Type B pancreatic cell (in vitro differentiated cells): Measurements from ENCODE around the gene PACRG. TPM values are rescaled to one million over a fixed set of nuclear protein-coding genes. Genes with fewer than 3 reads are reported as not detected.

Experiments
- DNase-seq: peaks from one replicate; pipeline ENCODE4 v3.0.0; 2021; ENCODE audit warnings: mixed read lengths; ENCODE audit not compliant: unreplicated experiment; ENCODE audit errors: extremely low spot score
- H3K27ac Mint-ChIP-seq: 2 replicates; pipeline ENCODE4 v1.8.0; 2021; ENCODE audit warnings: mild to moderate bottlenecking, mixed read lengths
- H3K27me3 Mint-ChIP-seq: 2 replicates; pipeline ENCODE4 v1.8.0; 2021; ENCODE audit warnings: mixed read lengths
- H3K36me3 Mint-ChIP-seq: 2 replicates; pipeline ENCODE4 v1.8.0; 2021; ENCODE audit warnings: mixed read lengths
- H3K4me1 Mint-ChIP-seq: one replicate; pipeline ENCODE4 v1.8.0; 2021; ENCODE audit warnings: mixed read lengths; ENCODE audit not compliant: unreplicated experiment
- H3K4me3 Mint-ChIP-seq: 2 replicates; pipeline ENCODE4 v1.8.0; 2021; ENCODE audit warnings: mild to moderate bottlenecking, mixed read lengths
- H3K9me3 Mint-ChIP-seq: 2 replicates; pipeline ENCODE4 v1.8.0; 2021; ENCODE audit warnings: mixed read lengths
- CTCF ChIP-seq: fragments of 200-600 bp; sonication (generic); conservative IDR thresholded peaks from 2 replicates; pipeline ENCODE4 v1.5.0; 2021; ENCODE audit warnings: antibody characterized with exemption, mild to moderate bottlenecking
- total RNA-seq: library from RNA; stranded (reverse); gene quantifications from 2 replicates; pipeline ENCODE4 v1.2.1, GENCODE V29; 2021; ENCODE audit warnings: low replicate concordance

PACRG gene
- total RNA-seq, 1 donor from 2014 or later = 5.6 TPM

GRCh38 chr6:163324326-163324687 lies 596.5 kb downstream of the PACRG start:
- Mint-ChIP-seq H3K4me1 (peaks cover 20% of the 10 kb centered on the region), H3K9me3 (peaks cover 7% of the 10 kb centered on the region), H3K36me3 (no peaks in the 10 kb centered on the region), H3K4me3 (no peak overlapping the region), H3K27me3 (no peaks in the 10 kb centered on the region), H3K27ac (no peak overlapping the region)
- no peak for DNase-seq
- no peak for TF ChIP-seq CTCF

GRCh38 chr6:163324688-163325389 lies 597.1 kb downstream of the PACRG start:
- H3K36me3 Mint-ChIP-seq = no peaks in the 10 kb centered on the region
- no peak for DNase-seq
- no peaks in the 10 kb centered on the region for H3K27me3 Mint-ChIP-seq
- H3K27ac Mint-ChIP-seq = no peak overlapping the region
- TF ChIP-seq CTCF = no peak
- peaks cover 20% of the 10 kb centered on the region for H3K4me1 Mint-ChIP-seq
- no peak overlapping the region for H3K4me3 Mint-ChIP-seq
- peaks cover 7% of the 10 kb centered on the region for H3K9me3 Mint-ChIP-seq

GRCh38 chr6:163325390-163325784 lies 597.6 kb downstream of the PACRG start:
- DNase-seq = no peak
- Mint-ChIP-seq H3K27ac (no peak overlapping the region), H3K4me3 (no peak overlapping the region), H3K36me3 (no peaks in the 10 kb centered on the region), H3K9me3 (peaks cover 7% of the 10 kb centered on the region), H3K27me3 (no peaks in the 10 kb centered on the region), H3K4me1 (peaks cover 20% of the 10 kb centered on the region)
- no peak for TF ChIP-seq CTCF

- H3K4me3 Mint-ChIP-seq = no peak overlapping the region
- H3K27me3 Mint-ChIP-seq = no peaks in the 10 kb centered on the region
- TF ChIP-seq CTCF = no peak
- no peaks in the 10 kb centered on the region for H3K36me3 Mint-ChIP-seq
- peaks cover 16% of the 10 kb centered on the region for H3K4me1 Mint-ChIP-seq
- H3K9me3 Mint-ChIP-seq = peaks cover 7% of the 10 kb centered on the region
- no peak overlapping the region for H3K27ac Mint-ChIP-seq
- DNase-seq = no peak
These were observed 599.5 kb downstream of the PACRG start for GRCh38 chr6:163327165-163327880.

GRCh38 chr6:163327921-163328320 lies 600.1 kb downstream of the PACRG start:
- no peaks in the 10 kb centered on the region for H3K36me3 Mint-ChIP-seq
- no peak overlapping the region for H3K4me3 Mint-ChIP-seq
- H3K4me1 Mint-ChIP-seq = peaks cover 16% of the 10 kb centered on the region
- no peak for DNase-seq
- no peak overlapping the region for H3K27ac Mint-ChIP-seq
- H3K9me3 Mint-ChIP-seq = peaks cover 7% of the 10 kb centered on the region
- no peak for TF ChIP-seq CTCF
- no peaks in the 10 kb centered on the region for H3K27me3 Mint-ChIP-seq
